T1000 (cell line): ENCODE measurements around the gene FXYD6.

Source experiments
- DNase-seq: peaks from one replicate; lab custom pipeline; 2025; ENCODE audit warnings: mixed read lengths; lab: John Stamatoyannopoulos, UW

Gene FXYD6

GRCh38 chr11:117830072-117830471 is 46.4 kb downstream of the FXYD6 start:
- no peak for DNase-seq

DNA sequence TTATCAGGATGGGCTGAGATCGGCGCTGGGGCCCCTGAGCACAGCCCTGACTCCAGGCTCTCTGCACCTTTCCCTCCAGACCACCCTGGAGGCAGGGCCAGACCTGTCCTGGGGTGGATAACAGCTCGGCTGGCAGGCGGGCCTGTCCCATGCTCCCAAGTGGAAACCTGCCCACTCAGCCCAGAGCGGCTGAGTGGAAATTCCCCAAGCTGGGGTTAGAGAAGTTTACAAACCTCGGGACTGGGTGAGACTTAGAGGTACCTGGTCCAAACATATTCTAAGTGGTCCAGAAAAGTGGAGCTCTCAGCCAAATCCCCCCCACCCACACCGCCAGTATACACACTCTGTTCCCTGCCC is 47.1 kb downstream of the FXYD6 start:
- no peak for DNase-seq

- no peak for DNase-seq
Measured at GRCh38 chr11:117828611-117829368, 47.7 kb downstream of the FXYD6 start.

GRCh38 chr11:117827521-117828511 is 48.6 kb downstream of the FXYD6 start:
- no peak for DNase-seq

DNA sequence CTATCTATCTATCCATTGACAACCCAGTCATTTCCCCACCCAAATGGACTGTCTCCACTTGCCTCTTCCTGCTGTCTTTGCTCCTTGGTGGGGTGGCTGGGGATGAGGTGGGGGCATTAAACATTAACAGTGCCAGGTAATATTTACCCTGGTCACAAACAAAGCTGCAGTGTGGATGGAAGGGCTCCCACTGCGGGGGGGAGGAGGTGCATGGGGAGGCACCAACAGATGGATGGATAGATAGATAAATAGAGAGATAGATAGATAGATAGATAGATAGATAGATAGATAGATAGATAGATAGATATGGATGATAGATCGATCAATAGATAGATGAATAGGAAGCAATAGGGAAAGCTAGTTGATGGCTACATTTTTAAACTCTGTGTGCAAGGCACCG is 49.6 kb downstream of the FXYD6 start:
- DNase-seq = no peak

DNA sequence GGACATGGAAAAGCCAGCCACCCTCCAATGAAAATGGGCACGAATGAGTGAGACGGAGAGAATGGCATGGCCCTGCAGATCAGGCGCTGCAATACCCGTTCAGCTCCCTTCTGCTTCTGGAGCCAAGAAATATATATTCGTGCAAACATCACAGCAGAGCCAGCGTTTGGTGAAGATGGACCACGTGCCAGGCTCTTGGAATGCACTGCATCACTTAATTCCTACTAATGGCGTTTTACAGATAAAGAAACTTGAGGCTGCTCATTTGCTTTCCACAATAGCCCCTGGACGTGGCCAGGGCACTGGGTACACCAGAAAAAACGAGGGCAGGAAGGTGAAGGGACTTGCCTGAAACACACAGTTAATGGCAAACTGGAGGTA is 50.3 kb downstream of the FXYD6 start:
- DNase-seq = no peak

DNA sequence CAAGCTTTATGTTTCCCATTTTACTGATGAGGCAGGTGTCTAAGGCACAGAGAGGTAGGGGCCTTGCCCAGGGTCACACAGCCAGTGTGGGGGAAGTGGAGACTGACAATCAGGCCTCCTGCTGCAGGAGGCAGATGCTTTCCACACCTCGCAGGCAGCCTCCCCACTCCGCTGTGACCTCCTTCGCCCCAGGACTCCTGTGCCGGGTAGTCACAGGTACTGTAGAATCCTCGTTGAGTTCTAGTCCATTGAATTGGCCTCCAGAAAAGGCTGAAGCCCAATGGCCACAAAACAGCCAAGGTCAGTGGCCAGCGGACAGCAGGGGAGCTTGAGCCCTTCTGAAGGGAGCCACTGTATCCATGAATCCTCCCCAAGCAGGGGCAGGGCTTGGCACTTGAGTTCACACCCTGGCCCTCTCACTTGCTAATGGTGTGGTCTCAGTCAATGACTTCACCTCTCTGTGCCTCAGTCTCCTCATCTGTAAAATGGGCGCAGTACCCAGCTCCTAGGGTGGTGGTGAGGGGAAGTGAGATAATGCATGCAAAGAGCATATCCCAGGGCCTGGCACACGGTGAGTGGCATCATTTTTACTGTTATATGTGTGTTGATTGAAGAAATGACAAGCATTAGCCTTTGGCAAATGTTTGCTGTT is 50.8 kb downstream of the FXYD6 start:
- DNase-seq = no peak

DNA sequence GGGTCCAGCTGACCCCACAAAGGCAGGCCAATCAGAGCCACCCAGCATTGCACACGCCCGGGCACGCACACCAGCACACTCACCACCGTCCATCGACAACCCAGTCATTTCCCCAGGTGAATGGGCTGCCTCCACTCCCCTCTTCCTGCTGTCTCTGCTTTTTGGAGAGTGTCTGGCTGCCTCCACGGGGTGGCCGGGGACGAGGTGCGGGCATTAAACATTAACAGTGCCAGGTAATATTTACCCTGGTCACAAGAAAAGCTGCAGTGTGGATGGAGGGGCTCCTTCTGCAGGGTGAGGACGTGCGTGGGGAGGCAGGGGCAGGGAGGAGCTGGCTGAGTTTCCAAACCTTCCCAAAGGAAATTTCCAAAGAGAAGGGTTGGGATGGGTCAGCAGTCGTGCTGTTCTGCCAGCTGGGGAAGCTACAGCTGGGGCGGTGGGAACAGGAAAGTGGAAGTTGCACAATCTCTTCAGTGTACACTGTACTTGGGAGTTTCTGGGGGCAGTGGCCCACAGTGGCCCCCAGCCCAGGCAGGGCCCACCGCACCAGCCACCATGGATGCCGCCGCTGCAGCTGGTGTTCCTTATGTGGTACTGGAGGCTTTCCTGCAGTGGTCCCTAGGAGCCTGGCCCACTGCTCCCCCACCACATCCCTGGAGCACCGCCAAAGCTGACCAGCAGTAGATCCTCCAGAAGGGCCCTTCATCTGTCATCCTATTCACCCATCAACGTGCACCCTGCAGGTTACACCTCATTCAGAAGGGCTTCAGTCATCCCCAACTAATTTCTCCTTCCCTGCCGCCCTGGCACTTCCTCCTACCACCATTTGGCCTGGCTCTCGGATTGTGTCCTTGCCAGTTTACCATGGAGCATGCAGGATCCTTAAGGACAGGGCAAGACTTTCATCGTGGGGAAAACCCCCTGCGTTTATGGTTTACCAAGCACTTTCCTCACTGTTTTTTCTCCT is 51.6 kb downstream of the FXYD6 start, which contains the start of gene FXYD2:
Gene FXYD2, minus strand, starts transcription at position 174 of the 967 bp plus-strand sequence. Its CDS starts 66 bp downstream, at position 108.
- DNase-seq = no peak

DNA sequence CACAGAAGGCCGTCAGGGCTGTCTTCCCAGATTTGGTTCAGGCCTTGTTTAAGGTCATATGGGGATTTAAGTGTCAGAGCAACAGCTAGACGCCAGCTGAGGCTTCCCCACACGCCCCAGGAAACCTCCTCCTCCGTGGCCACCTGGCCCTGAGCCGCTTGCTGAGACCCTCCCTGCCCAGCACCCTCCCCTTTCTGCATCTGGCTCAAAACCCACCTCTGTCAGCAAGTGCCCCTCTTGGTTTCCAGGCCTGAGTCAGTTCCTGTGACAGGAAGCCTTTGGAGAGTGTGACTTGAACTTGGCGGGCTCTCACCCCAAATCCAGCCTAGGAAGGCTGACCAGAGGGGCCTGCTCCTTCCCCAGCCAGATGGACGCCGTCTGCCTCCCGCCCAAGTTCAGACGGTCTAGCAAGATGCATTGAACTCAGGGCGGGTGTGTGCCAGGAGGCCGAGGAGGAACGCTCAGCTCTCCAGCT is 52.5 kb downstream of the FXYD6 start:
- no peak for DNase-seq

DNA sequence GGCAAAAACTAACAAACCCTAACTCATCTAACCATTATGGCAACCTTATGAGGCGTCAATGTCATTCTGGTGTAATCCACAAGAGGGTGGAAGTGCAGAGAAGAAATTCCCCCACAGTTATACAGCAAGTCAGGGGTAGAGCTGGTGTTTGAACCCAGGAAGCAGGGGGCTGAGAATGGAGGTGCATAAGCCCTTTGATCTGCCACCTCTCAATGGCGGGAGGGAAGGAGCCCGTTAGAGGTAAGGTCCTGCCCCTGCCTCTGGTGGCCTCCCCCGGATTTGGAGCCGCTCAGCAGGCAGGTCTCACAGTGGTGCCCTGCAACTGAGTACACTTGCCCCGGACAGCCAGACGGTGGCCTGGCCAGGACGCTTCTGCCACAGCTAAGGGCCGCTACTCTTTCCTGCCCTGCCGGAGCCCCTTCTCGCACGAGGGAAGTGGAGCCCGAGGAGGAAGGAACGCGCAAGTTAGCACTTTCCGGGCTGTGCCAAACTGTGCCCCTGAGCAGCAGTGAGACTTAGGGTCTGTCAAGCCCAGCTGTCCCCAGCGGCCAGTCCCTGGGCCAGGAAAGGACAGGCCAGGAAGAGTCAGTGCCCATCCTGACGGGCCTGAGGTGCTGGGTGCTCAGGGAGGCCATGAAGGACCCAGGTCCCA is 53.0 kb downstream of the FXYD6 start:
- no peak for DNase-seq

DNA sequence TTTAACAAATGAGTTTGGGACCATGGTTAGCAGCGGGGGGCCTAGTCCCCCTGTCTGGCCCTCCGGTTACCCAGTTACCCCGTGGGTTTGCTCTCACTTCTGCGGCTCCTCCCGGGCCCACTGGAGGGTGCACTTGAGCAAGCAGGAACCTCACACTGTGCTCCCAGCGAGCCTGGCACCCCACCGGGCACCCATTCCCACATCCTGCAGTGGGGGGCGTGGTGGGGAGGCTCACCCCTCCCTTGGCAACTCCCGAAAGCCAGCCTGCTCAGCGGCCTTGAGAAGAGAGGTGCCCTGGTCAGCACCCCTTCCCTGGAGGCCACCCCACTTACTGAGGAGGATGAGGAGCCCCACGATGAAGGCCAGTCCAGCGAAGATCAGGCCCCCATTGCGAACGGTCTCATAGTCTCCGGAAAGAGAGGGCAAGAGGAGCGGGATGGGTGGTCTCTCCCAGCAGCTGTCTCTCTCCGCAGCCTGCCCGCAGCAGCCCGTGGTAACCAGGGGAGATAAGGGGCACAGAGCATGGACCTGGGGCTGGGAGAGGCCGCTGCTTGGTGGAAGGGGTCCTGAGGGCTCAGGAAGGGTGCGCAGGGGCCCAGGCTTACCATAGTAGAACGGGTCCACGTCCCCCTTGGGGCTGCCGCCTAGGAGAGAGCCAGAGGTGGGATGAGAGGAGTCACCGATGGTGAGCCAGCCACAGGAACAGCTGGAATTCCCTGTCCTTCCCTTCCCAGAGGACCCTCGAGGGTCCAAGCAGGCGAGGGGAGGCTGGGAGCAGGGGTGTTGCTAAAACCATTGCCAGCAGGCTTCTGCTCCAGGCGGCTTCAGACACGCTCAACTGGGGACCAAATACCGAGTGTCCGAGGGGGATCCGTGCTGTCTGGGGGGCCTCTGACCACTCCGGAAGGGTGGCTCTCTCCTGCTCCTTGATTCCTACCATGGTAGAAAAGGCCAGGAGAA is 54.1 kb downstream of the FXYD6 start:
- no peak for DNase-seq

DNA sequence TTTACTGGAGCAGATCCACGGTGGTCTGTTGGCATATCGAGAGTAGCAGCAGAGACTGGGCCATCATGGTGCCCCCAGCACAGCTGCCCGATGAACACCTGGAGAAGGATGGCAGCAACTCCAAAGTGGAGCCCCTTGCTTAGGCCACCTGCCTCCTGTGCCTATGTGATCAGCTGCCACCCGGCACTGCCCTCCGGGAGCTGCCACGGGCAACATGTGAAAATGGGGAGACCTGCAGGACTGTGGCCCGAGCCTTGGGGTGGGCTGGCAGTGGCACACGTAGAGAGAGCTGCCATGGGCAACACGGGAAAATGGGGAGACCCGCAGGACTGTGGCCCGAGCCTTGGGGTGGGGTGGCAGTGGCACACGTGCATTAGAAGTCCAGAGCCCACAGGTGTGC is 55.0 kb downstream of the FXYD6 start:
- DNase-seq = no peak

DNA sequence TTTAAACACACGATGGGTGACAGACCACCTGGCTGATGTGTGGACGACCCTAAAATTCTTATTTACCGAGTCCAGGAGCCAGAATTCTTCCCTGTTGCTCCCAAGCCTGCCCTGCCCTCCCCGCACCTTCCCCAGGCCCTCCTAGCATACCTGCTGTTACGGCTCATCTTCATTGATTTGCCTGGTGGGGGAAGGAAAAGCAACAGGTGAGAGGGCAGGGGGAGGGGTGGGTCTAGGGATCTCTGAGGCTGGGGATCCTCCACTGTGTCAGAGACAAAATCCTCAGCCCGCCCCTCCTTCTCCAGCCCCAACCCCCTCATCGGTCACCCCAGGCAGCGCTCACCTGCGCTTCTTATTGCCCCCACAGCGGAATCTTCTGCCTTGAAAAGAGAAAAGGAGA is 55.9 kb downstream of the FXYD6 start:
- DNase-seq = no peak

DNA sequence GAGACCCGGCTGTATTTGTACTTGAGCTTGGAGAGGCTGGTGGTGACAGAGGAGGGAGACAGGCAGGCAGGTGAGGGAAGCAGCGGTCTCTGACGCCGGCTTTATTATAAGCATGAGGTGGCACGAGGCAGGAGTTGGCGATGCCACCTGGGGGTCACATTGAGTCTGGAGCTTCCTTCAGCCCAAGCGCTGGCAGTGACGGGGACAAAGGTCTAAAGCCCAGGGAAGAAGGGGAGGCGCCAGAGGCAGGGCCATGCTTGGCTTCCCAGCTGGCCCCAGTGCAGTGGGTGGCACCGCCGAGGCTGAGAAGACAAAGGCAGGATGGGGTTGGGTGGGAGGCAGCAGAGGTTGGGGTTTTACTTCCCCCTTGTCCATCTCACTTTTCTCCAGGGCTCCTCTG is 56.4 kb downstream of the FXYD6 start:
- no peak for DNase-seq

DNA sequence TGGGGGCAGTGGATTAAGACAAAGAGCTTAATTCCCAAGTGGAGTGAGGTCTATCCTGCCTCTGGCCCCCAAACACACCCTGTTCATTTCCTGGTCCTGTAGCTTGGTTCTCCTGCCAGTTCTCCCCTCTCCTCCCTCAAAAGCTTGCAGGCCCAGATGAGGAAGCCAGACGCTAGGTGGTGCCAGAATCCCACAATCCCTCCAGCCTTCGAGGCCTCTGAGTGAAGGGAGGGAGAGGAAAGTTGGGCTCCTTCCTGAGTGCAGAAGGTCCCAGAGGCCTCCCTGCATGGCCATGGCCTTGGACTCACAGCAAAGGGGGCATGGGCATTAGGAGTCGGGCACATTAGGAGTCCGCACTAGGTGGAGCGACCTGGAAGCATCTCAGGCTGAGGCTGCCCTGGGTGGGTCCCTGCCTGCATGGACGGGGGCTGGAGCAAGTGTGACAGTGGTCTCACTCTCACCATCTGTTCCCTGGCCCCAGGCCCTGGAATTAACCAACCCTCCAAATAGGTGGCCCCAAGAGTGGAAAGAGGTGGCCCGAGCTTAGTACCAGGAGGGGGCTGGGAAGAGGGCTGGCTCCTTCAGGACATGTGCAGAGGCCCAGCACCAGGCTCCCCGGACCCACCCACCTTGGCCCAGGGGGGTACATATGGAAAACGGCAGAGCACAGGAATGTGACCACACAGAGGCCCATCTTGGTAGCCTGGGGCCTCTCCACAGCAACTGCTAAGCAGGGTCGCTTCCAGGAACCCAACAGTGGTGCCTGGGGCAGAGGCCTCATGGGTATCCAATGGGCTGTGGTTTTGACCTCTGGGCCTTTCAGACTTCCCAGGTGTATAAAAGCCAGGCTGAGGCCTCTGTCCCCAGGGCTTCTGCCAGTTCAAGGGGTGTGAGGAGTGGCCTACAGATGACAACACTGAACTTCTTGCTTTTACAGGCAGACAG is 57.1 kb downstream of the FXYD6 start:
- DNase-seq = no peak

- no peak for DNase-seq
Measured at GRCh38 chr11:117818041-117818873, 58.2 kb downstream of the FXYD6 start.

- DNase-seq = peak; percentile 17
Measured at GRCh38 chr11:117817368-117818040, 59.0 kb downstream of the FXYD6 start.
